Astrocyte (in vitro differentiated cells and primary cell): ENCODE data around the gene HSPB2. TPM values are rescaled to one million over a fixed set of nuclear protein-coding genes. Genes with fewer than 3 reads are reported as not detected.
"Not testable (repeated sequence)": the region's sequence is repeated elsewhere in the genome, so short reads cannot be mapped to it uniquely, and the experiment has no call there.

Source experiments
- DNase-seq: peaks from one replicate; pipeline ENCODE4 v3.0.0-alpha.2; 2010; ENCODE audit warnings: low read depth
- FAIRE-seq: peaks from 2 replicates; lab custom pipeline; 2011; peaks lifted over from hg19 to GRCh38; lab: Jason Lieb, UNC
- H2AFZ ChIP-seq: 2 replicates; pipeline ENCODE4 v1.6.0; 2012; ENCODE audit warnings: low read depth, low read length, inconsistent platforms
- H3K27ac ChIP-seq: 2 replicates; pipeline ENCODE4 v1.5.1; 2011; ENCODE audit warnings: low read depth, low read length, inconsistent platforms
- H3K27me3 ChIP-seq: 2 replicates; pipeline ENCODE4 v1.6.0; 2011; ENCODE audit warnings: low read length, inconsistent platforms; ENCODE audit not compliant: insufficient read depth
- H3K36me3 ChIP-seq: 2 replicates; pipeline ENCODE4 v1.5.1; 2011; ENCODE audit warnings: low read length, inconsistent platforms; ENCODE audit not compliant: insufficient read depth
- H3K4me1 ChIP-seq: 2 replicates; pipeline ENCODE4 v1.5.1; 2011; ENCODE audit warnings: low read length, inconsistent platforms; ENCODE audit not compliant: insufficient read depth
- H3K4me2 ChIP-seq: 2 replicates; pipeline ENCODE4 v1.6.0; 2012; ENCODE audit warnings: low read length, inconsistent platforms
- H3K4me3 ChIP-seq: 2 replicates; pipeline ENCODE4 v1.5.1; 2011; ENCODE audit warnings: low read depth, mild to moderate bottlenecking, low read length, inconsistent platforms; ENCODE audit not compliant: insufficient read depth
- H3K79me2 ChIP-seq: 2 replicates; pipeline ENCODE4 v1.6.0; 2012; ENCODE audit warnings: mild to moderate bottlenecking, low read length, inconsistent platforms; ENCODE audit not compliant: insufficient read depth
- H3K9ac ChIP-seq: 2 replicates; pipeline ENCODE4 v1.6.0; 2012; ENCODE audit warnings: mild to moderate bottlenecking, low read length, inconsistent platforms
- H3K9me3 ChIP-seq: 2 replicates; pipeline ENCODE4 v1.5.1; 2012; ENCODE audit warnings: low read depth, mild to moderate bottlenecking, low read length, inconsistent platforms; ENCODE audit not compliant: insufficient read depth
- H4K20me1 ChIP-seq: 2 replicates; pipeline ENCODE4 v1.6.0; 2012; ENCODE audit warnings: low read length, inconsistent platforms; ENCODE audit not compliant: insufficient read depth
- H3K27ac Mint-ChIP-seq: one replicate; pipeline ENCODE4 v1.8.0; 2021; ENCODE audit warnings: mild to moderate bottlenecking, mixed read lengths; ENCODE audit not compliant: unreplicated experiment
- H3K27me3 Mint-ChIP-seq: one replicate; pipeline ENCODE4 v1.8.0; 2021; ENCODE audit warnings: low read depth, mixed read lengths; ENCODE audit not compliant: unreplicated experiment
- H3K36me3 Mint-ChIP-seq: one replicate; pipeline ENCODE4 v1.8.0; 2021; ENCODE audit warnings: low read depth, mixed read lengths; ENCODE audit not compliant: unreplicated experiment
- H3K4me1 Mint-ChIP-seq: one replicate; pipeline ENCODE4 v1.8.0; 2021; ENCODE audit warnings: low read depth, mixed read lengths; ENCODE audit not compliant: unreplicated experiment
- H3K4me3 Mint-ChIP-seq: one replicate; pipeline ENCODE4 v1.8.0; 2021; ENCODE audit warnings: mild to moderate bottlenecking, moderate library complexity, mixed read lengths; ENCODE audit not compliant: unreplicated experiment
- H3K9me3 Mint-ChIP-seq: one replicate; pipeline ENCODE4 v1.8.0; 2021; ENCODE audit warnings: mild to moderate bottlenecking, mixed read lengths; ENCODE audit not compliant: unreplicated experiment
- CTCF ChIP-seq: IDR thresholded peaks from 2 replicates; pipeline ENCODE4 v1.5.1; 2011; ENCODE audit warnings: low read depth, mild to moderate bottlenecking, inconsistent platforms, low read length, moderate library complexity; ENCODE audit not compliant: insufficient read depth
- EZH2 ChIP-seq: IDR thresholded peaks from 2 replicates; pipeline ENCODE4 v1.6.1; 2012; ENCODE audit warnings: mild to moderate bottlenecking, low read length, inconsistent platforms; ENCODE audit not compliant: insufficient read depth
- total RNA-seq: library from RNA; stranded (reverse); gene quantifications from 2 replicates; pipeline ENCODE4 v1.2.1, GENCODE V29; 2021

Gene HSPB2
- total RNA-seq, 1 donor from 2014 or later, result not detected

- H3K27me3 Mint-ChIP-seq, result no peaks in the 10 kb centered on the region
- peaks cover 8% of the 10 kb centered on the region for H3K4me1 Mint-ChIP-seq
- Histone ChIP-seq H3K79me2 (no peaks in the 10 kb centered on the region), H3K27me3 (no peaks in the 10 kb centered on the region), H3K9me3 (no peaks in the 10 kb centered on the region), H3K4me1 (peaks cover 8% of the 10 kb centered on the region), H3K9ac (no peak overlapping the region), H3K4me3 (no peak overlapping the region), H3K27ac (no peak overlapping the region), H2AFZ (no peak overlapping the region), H4K20me1 (no peaks in the 10 kb centered on the region), H3K36me3 (no peaks in the 10 kb centered on the region), H3K4me2 (no peak overlapping the region)
- no peak for DNase-seq
- H3K4me3 Mint-ChIP-seq, result no peak overlapping the region
- H3K9me3 Mint-ChIP-seq, result no peaks in the 10 kb centered on the region
- no peak for TF ChIP-seq EZH2
- TF ChIP-seq CTCF, result no peak
- no peaks in the 10 kb centered on the region for H3K36me3 Mint-ChIP-seq
- FAIRE-seq, result no peak
- no peak overlapping the region for H3K27ac Mint-ChIP-seq
Measured at GRCh38 chr11:111930472-111930871, 17.9 kb downstream of the HSPB2 start.

GRCh38 chr11:111932611-111932950, 20.0 kb downstream of the HSPB2 start:
- Mint-ChIP-seq H3K4me3 (no peak overlapping the region), H3K36me3 (no peaks in the 10 kb centered on the region), H3K4me1 (peaks cover 15% of the 10 kb centered on the region), H3K27ac (no peak overlapping the region), H3K9me3 (no peaks in the 10 kb centered on the region), H3K27me3 (no peaks in the 10 kb centered on the region)
- TF ChIP-seq EZH2 (no peak), CTCF (no peak)
- Histone ChIP-seq H3K27ac (no peak overlapping the region), H3K79me2 (no peaks in the 10 kb centered on the region), H3K36me3 (no peaks in the 10 kb centered on the region), H3K4me2 (no peak overlapping the region), H2AFZ (no peak overlapping the region), H4K20me1 (no peaks in the 10 kb centered on the region), H3K4me3 (no peak overlapping the region), H3K4me1 (peaks cover 12% of the 10 kb centered on the region), H3K27me3 (no peaks in the 10 kb centered on the region), H3K9ac (no peak overlapping the region), H3K9me3 (no peaks in the 10 kb centered on the region)
- FAIRE-seq, result no peak
- no peak for DNase-seq

- H2AFZ ChIP-seq, H3K79me2 ChIP-seq, H3K27me3 ChIP-seq, H3K9me3 Mint-ChIP-seq, DNase-seq, H3K27me3 Mint-ChIP-seq, H3K27ac ChIP-seq, H3K4me3 ChIP-seq, H3K36me3 ChIP-seq, H4K20me1 ChIP-seq, H3K4me2 ChIP-seq, H3K9ac ChIP-seq, H3K36me3 Mint-ChIP-seq, H3K27ac Mint-ChIP-seq, H3K4me3 Mint-ChIP-seq, H3K9me3 ChIP-seq, FAIRE-seq: not testable (repeated sequence)
- H3K4me1 Mint-ChIP-seq, result peaks cover 19% of the 10 kb centered on the region
- H3K4me1 ChIP-seq, result peaks cover 18% of the 10 kb centered on the region
Measured at GRCh38 chr11:111933176-111933575, 20.6 kb downstream of the HSPB2 start.
